GM12864 (cell line): ENCODE measurements around the gene FA2H.
"Not testable (repeated sequence)": the region's sequence is repeated elsewhere in the genome, so short reads cannot be mapped to it uniquely, and the experiment has no call there.

Source experiments
- DNase-seq: peaks from one replicate; pipeline ENCODE4 v3.0.0-alpha.2; 2011; ENCODE audit warnings: low read depth
- H3K4me3 ChIP-seq: 2 replicates; pipeline ENCODE4 v1.5.1; 2011; ENCODE audit warnings: mild to moderate bottlenecking, low read depth, low read length, control low read depth
- TF ChIP-seq, protein P1 (sequence below): IDR thresholded peaks from 2 replicates; pipeline ENCODE4 v1.5.1; 2011; ENCODE audit warnings: low read depth, mild to moderate bottlenecking, moderate library complexity, low read length, control low read depth, inconsistent platforms; ENCODE audit errors: missing control alignments

FA2H gene

DNA sequence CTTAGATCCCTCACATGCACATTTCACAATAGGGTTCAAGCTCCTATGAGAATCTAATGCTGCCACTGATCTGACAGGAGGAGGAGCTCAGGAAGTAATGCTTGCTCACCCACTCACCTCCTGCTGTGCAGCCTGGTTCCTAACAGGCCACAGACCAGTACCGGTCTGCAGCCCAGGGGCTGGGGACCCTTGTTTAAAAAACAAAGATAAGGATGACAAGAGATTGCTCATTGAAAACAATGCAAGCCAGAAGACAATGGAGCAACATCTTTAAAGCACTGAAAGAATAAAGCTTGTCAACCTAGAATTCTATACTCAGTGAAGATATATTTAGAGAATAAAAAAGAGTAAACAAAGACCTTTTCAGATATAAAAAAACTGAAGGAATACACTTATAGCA is 22.8 kb upstream of the FA2H start:
- no peak for DNase-seq
- TF ChIP-seq, protein P1, sequence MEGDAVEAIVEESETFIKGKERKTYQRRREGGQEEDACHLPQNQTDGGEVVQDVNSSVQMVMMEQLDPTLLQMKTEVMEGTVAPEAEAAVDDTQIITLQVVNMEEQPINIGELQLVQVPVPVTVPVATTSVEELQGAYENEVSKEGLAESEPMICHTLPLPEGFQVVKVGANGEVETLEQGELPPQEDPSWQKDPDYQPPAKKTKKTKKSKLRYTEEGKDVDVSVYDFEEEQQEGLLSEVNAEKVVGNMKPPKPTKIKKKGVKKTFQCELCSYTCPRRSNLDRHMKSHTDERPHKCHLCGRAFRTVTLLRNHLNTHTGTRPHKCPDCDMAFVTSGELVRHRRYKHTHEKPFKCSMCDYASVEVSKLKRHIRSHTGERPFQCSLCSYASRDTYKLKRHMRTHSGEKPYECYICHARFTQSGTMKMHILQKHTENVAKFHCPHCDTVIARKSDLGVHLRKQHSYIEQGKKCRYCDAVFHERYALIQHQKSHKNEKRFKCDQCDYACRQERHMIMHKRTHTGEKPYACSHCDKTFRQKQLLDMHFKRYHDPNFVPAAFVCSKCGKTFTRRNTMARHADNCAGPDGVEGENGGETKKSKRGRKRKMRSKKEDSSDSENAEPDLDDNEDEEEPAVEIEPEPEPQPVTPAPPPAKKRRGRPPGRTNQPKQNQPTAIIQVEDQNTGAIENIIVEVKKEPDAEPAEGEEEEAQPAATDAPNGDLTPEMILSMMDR = no peak
- H3K4me3 ChIP-seq = no peak overlapping the region

DNA sequence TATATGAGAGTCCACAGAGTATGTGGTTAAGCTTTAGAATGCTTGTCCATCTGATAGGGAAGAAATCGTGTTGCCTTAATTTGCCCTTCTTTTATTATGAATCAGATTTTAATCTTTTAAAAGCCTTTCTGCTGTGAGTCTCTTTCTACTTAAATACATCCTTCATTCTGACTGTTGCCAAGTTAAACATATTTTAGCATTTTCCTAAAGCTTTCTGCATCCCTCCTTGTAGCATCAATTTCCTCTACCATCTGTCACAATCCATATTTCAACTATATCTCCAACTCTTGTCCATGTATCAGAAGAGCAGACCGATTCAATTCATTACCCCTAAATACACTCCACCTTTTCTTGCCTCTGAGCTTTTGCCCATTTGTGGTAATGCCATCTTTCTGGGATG is 20.5 kb upstream of the FA2H start:
- DNase-seq = no peak
- no peak overlapping the region for H3K4me3 ChIP-seq
- TF ChIP-seq, protein P1 = no peak

DNA sequence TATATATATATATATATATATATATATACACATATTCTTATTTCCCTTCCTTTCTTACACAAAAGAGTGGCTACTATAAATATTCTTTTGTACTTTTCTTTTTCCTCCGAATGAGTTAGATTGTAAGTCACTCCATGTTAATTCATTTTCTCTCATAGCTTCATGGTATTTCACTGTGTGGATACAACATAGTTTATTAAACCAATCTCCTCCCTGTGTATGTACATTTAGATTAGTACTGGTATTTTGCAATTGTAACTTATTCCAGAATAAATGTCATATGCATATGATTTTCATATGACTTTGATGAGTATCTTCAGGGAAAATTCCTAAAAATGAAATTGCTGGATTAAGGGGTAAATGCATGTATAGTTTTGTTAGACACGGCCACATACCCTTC is 20.0 kb upstream of the FA2H start:
- TF ChIP-seq, protein P1 = no peak
- no peak overlapping the region for H3K4me3 ChIP-seq
- no peak for DNase-seq

GRCh38 chr16:74793571-74793970 is 19.0 kb upstream of the FA2H start:
- no peak for DNase-seq
- H3K4me3 ChIP-seq = no peak overlapping the region
- TF ChIP-seq, protein P1 = no peak

DNA sequence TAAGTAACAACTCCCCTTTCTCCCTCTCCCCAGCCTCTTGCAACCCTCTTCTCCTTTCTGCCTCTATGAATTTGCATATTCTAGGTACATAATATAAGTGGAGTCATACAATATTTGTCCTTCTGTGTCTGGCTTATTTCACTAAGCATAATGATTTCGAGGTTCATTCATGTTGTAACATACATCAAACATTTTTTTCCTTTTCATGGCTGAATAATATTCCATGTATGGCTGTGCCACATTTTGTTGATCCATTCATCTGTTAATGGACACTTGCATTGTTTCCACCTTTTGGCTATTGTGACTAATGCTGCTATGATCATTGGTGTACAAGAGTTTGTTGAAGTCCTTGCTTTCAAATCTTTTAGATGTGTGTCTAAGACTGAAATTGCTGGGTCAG is 17.6 kb upstream of the FA2H start:
- no peak for DNase-seq
- TF ChIP-seq, protein P1 = no peak
- no peak overlapping the region for H3K4me3 ChIP-seq

- not testable (repeated sequence) for DNase-seq, H3K4me3 ChIP-seq
Observed at GRCh38 chr16:74791749-74792148, 17.1 kb upstream of the FA2H start.

DNA sequence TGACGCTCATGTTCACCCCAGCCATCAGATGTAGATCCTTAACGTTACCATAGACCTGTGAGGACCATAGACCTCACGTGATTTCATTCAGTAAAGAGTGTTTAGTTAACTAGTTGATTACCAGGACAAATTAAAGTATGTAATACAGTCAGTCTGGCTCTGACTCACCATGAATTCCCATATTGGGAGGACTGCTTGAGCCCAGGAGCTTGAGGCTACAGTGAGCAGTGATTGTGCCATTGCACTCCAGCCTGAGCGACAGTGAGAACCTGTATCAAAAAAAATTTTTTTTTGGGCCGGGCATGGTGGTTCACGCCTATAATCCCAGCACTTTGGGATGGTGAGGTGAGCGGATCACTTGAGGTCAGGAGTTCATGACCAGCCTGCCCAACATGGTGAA is 13.5 kb upstream of the FA2H start:
- DNase-seq = no peak
- TF ChIP-seq, protein P1 = no peak
- H3K4me3 ChIP-seq = no peak overlapping the region

GRCh38 chr16:74785031-74785430 is 10.4 kb upstream of the FA2H start:
- no peak overlapping the region for H3K4me3 ChIP-seq
- DNase-seq = no peak
- TF ChIP-seq, protein P1 = no peak
